GM18520 (cell line): Measurements from ENCODE around the gene CFAP45.
"Not testable (repeated sequence)": the region's sequence is repeated elsewhere in the genome, so short reads cannot be mapped to it uniquely, and the experiment has no call there.

Experiments
- ATAC-seq: cut with Tn5 transposase; IDR thresholded peaks from one replicate; pipeline ENCODE4 v1.9.1; 2021; ENCODE audit not compliant: unreplicated experiment

The CFAP45 gene

GRCh38 chr1:159908031-159908940 is 8.3 kb upstream of the CFAP45 start:
- no peak for ATAC-seq

- ATAC-seq: no peak
These were observed 7.0 kb upstream of the CFAP45 start for GRCh38 chr1:159906960-159907359.

DNA sequence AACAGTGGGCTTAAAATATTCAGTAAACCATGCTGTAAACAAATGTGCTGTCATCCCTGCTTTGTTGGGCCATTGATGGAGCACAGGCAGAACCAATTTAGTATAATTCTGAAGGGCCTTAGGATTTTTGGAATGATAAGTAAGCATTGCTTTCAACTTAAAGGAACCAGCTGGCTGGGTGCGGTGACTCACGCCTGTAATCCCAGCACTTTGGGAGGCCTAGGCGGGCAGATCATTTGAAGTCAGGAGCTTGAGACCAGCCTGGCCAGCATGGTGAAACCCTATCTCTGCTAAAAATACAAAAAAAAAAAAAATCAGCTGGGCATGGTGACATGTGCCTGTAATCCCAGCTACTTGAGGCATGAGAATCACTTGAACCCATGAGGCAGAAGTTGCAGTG is 4.1 kb upstream of the CFAP45 start:
- not testable (repeated sequence) for ATAC-seq

GRCh38 chr1:159902541-159902940 is 2.6 kb upstream of the CFAP45 start:
- ATAC-seq: no peak

- no peak for ATAC-seq
These were observed 893 bp upstream of the CFAP45 start for GRCh38 chr1:159900755-159901360.

GRCh38 chr1:159899634-159900033 is 331 bp downstream of the CFAP45 start:
- not testable (repeated sequence) for ATAC-seq

DNA sequence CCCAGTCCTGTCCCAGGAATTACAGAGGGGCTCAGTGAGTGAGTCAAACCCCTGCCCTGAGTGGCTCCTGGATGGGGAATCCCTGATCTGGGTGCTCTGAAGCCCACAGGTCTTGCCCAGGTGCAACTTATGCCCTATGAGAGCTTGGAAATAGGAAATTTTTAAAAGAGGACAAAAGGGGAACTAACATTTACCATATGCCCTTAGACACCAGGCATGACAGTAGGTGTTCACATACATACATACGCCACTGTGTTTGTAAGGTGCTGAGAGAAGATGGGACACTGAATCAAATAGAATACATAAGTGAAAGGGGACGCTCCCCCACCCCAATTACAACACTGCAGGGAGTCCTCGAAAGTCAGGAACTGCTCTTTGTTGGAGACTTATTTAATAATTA is 1.4 kb downstream of the CFAP45 start:
- no peak for ATAC-seq

DNA sequence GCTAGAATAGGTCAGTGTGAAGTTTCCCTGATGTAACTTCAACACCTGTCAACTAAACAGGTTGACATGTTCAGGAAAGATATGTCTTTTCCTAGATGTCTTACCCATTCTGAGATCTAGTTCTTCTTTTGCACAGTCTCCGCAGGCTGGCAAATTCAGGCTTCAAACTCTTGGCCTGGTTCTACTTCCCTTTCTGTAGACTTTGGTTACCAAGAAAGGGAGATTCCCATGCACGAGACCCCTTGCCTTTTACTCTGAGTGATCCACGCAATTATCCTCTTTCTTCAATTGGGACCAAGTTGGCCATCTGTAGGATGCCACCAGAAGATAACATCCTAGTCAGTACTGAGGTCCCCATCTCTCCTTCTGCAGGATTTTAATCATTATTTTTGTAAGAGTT is 2.0 kb downstream of the CFAP45 start:
- ATAC-seq: no peak

GRCh38 chr1:159896546-159896930 is 3.4 kb downstream of the CFAP45 start:
- ATAC-seq: no peak

- no peak for ATAC-seq
These were observed 4.0 kb downstream of the CFAP45 start for GRCh38 chr1:159895836-159896545.

- no peak for ATAC-seq
These were observed 4.7 kb downstream of the CFAP45 start for GRCh38 chr1:159895286-159895685.

- ATAC-seq: no peak
These were observed 7.0 kb downstream of the CFAP45 start for GRCh38 chr1:159892944-159893343.

DNA sequence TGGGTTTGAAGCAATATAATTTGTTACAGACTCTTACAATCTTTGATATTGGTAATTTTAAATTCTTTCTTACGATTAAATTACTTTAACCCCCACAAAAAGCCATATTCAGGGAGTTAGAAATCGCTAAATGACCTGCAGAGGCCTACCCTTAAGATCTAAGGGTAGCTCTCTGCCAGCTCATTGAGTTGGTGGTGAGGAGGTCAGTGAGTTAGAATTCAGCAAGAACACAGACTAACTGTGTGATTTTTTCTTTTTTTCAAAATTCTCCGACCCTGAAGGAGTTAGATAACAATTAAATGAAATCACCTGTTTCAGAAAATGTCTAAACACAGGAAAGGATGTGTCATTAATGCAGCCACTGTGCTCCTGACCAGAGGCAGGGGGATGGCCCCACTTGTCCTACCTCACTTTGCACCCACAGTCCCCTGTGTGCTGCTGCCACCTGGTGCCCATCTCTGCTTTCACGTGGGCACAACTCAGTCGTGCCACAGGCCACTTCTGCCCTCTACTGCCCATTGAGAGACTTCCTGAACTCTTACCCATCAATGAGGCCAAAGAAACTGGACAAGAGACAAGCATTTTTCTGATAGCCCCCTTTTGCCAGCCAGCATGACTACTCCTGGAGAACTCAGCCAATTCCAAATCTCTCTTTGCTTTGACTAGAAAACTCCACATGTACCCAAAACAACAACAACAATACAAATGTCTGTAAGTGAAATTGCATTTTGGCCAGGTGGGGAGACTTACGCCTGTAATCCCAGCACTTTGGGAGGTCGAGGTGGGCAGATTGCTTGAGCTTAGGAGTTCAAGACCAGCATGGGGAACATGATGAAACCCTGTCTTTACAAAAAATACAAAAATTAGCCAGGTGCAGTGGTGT is 8.4 kb downstream of the CFAP45 start:
- peak; percentile 81 for ATAC-seq

GRCh38 chr1:159890390-159890789 is 9.6 kb downstream of the CFAP45 start:
- no peak for ATAC-seq

DNA sequence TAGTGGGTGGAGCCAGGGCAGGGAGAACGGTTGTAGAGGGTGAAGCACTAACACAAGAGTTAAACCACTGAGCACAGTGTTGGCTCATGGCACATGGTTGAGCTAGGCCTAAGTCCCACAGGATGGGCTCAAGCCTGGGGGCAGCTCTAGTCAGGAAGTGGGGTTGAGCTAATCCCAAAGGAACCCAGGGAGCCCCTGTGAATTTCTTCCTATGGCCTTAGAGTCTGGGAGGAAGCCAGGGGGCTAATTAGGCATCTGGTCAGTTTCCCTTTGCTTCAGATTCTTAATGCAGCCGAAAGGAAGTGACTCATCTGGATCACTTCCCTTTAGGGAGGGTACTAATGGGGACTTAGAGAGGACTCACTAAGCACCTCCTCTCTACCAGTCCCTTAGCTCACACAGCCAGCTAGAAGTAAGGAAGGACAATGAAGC is 10.1 kb downstream of the CFAP45 start:
- peak; percentile 75 for ATAC-seq

- no peak for ATAC-seq
These were observed 10.8 kb downstream of the CFAP45 start for GRCh38 chr1:159889202-159889601.

GRCh38 chr1:159884296-159884695 is 15.7 kb downstream of the CFAP45 start:
- no peak for ATAC-seq

- no peak for ATAC-seq
These were observed 16.8 kb downstream of the CFAP45 start for GRCh38 chr1:159883134-159883533.

DNA sequence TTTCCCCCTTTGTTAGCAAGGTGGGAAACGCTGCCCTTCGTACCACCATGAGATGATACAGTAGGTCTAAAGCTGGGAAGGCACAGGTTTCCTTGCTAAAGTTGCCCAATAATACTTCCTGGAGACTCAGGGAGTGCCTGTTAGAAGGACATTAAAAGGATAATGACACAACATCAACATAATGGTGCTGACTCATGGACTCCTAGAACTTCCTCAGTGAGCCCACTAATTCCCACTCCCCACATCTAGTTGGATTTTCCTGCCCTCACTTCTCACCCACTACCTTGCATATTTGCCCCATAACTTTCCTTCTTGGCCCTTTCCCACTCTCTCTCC is 17.5 kb downstream of the CFAP45 start:
- no peak for ATAC-seq

- no peak for ATAC-seq
These were observed 18.1 kb downstream of the CFAP45 start for GRCh38 chr1:159881622-159882526.
